ENCODE results near the gene DUT.

DNA sequence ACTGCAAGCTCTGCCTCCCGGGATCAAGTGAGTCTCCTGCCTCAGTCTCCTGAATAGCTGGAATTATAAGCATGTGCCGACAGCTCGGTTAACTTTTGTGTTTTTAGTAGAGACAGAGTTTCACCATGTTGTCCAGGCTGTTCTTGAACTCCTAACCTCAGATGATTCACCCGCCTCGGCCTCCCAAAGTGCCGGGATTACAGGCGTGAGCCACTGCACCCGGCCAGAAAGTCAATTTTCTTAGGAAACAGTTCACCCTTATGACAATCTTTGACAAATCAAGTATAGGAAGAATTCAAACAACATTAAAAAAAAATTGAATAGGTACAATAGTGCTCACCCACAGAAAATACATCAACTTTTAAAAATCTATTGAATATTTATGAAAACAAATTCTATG lies 23.6 kb upstream of the DUT start:
- TF ChIP-seq EZH2 (IDR thresholded peaks at IDR 0.05; ENCODE audit: insufficient read depth, poor library complexity, severe bottlenecking) (no peak), EZH2phosphoT487 (IDR thresholded peaks at IDR 0.05; ENCODE audit: insufficient read depth, low read depth) (no peak)
